ENCODE data around the gene CLDN2.

Gene CLDN2

DNA sequence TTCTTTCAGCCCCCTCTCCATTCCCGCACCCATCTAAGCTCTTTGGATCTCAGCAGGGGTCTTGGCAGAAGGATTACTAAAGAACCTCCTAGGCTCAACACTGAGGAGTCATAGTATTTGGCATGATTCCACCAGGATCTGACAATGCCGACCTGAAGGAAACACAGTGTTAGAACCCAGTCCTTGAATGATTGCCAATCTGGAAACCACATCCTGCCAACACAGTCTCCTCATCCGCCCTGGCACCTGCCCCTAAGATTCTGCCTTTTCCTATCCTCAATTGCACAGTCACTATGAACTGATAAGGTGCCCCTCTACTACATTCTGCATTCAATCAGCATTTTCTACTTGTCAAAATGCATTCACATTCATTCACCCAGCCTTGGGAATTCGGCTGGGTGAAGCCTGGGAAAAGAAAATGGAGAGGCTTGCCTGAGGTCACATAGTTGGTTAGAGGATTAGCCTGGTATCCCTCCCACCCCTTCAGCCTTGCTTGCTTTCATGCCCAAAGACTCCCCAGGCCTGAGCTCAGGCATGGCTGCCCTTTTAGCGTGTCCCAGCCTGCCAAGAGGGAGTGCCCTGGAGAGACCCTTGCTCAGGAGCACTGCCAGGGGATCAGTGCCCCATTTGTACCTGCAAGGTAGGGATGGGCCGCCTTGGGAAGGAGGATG, 2.2 kb upstream of the CLDN2 start:
- TF ChIP-seq ZFX (IDR thresholded peaks at IDR 0.05; ENCODE audit: borderline replicate concordance) = no peak
- no peak for TF ChIP-seq CTCF (IDR thresholded peaks at IDR 0.05)
- no peak overlapping the region for H3K27ac ChIP-seq

DNA sequence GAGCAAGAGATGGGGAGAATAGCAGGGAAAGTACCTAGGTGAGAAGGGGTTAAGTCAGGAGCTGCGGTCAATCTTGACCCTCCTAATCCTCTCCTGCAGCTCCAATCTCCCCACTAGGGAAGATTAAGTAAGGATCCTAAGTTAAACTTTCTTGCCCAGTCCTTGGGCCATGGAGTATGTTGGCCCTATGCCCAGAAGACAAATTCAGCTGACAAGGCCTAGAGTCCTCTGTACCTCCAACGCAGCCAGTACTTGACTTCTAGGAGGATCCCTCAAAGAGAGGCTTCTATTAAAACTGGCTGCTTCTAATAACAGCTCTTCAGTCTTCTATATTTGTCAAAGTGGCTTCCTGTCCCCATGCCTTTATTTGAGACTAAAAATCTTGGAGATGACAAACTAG, 1.4 kb downstream of the CLDN2 start:
- no peak overlapping the region for H3K27ac ChIP-seq
- TF ChIP-seq ZFX (IDR thresholded peaks at IDR 0.05; ENCODE audit: borderline replicate concordance) (no peak), CTCF (IDR thresholded peaks at IDR 0.05) (no peak)

GRCh38 chrX:106927023-106927422, 6.8 kb downstream of the CLDN2 start:
- H3K27ac ChIP-seq = no peak overlapping the region
- no peak for TF ChIP-seq ZFX (IDR thresholded peaks at IDR 0.05; ENCODE audit: borderline replicate concordance)
- TF ChIP-seq CTCF (IDR thresholded peaks at IDR 0.05) = no peak

GRCh38 chrX:106927700-106928099, 7.5 kb downstream of the CLDN2 start:
- TF ChIP-seq ZFX (IDR thresholded peaks at IDR 0.05; ENCODE audit: borderline replicate concordance) = no peak
- no peak for TF ChIP-seq CTCF (IDR thresholded peaks at IDR 0.05)
- no peak overlapping the region for H3K27ac ChIP-seq

GRCh38 chrX:106928227-106928626, 8.0 kb downstream of the CLDN2 start:
- H3K27ac ChIP-seq = no peak overlapping the region
- TF ChIP-seq ZFX (IDR thresholded peaks at IDR 0.05; ENCODE audit: borderline replicate concordance) (no peak), CTCF (IDR thresholded peaks at IDR 0.05) (no peak)

DNA sequence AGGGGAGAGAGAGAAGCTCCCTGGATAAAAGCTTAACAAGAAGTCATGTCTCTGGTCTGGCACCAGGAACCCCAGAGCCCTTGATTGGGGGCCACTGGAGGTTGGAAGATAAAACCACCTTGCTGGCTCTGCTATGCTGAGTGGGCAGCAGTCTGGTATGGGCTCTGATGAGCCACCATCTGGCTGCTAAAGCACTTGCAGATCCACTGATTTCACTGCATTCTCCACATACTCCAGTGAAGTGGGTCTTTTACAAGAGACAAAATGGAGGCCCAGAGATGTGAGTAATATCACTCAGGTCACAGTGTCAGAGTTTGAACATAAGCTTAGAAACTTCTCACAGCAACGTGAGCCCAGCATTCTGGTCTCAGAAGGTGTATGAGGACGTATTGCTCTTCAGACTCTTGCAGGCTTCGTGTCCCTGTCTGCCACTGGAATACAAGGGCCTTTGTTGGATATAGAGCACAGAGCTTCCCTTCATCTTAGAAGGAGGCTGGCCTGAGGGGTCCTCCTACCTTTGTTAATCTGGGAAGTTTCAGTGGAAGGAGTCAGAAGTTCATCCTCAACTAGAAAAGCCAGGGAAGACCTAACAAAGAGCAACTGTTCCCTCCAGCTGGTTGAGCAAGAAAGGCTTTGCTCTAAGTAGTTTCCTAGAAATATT, 11.8 kb downstream of the CLDN2 start:
- no peak overlapping the region for H3K27ac ChIP-seq
- TF ChIP-seq CTCF (IDR thresholded peaks at IDR 0.05) = no peak
- TF ChIP-seq ZFX (IDR thresholded peaks at IDR 0.05; ENCODE audit: borderline replicate concordance) = no peak

- TF ChIP-seq CTCF (IDR thresholded peaks at IDR 0.05) = no peak
- TF ChIP-seq ZFX (IDR thresholded peaks at IDR 0.05; ENCODE audit: borderline replicate concordance) = no peak
- H3K27ac ChIP-seq = no peak overlapping the region
Measured at GRCh38 chrX:106932492-106932923, 12.3 kb downstream of the CLDN2 start.

Measured in 22Rv1 (cell line).